ENCODE data around the gene GJC2. TPM values are rescaled to one million over a fixed set of nuclear protein-coding genes. Genes with fewer than 3 reads are reported as not detected.

The GJC2 gene
- total and polyA plus RNA-seq, 4 donors, result 0.10 to 0.79 (median 0.25) TPM; not detected in 1

DNA sequence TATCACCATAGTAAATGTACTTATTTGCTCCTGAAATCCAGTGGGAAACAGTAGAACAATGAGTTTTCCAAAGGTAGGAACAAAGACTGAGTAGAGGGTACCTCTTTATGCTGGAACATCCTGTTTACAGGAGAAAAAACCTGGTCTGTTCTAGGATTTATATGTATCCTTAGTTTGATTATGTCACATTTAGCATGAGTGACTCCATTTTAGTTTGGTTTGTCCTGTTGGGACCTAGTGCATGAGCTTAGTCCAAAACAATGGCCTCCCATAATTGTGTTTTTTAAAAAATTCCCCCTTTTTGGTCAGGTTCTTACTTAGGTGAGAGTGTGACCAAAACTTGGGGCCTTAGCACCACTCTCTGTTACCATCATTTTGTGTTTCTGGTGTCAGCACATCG lies 37.1 kb upstream of the GJC2 start:
- WGBS, result 82% methylated on average over 1 of the region's 1 CpG

More for the DNA sequence above, 37.1 kb upstream of the GJC2 start:
- H3K36me3 ChIP-seq (ENCODE audit: control insufficient read depth in 4 of 4, insufficient read depth in 3 of 4, low read depth in 1 of 4, low read length in 3 of 4), result peaks cover 0 to 1% (median under 1%) of the 10 kb centered on the region in 4 donors
- TF ChIP-seq, protein P1, sequence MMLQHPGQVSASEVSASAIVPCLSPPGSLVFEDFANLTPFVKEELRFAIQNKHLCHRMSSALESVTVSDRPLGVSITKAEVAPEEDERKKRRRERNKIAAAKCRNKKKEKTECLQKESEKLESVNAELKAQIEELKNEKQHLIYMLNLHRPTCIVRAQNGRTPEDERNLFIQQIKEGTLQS (IDR thresholded peaks at IDR 0.05), result no peak
- no peak for TF ChIP-seq EGR1 (IDR thresholded peaks at IDR 0.05; ENCODE audit: low read depth in 2 of 2)
- no peak for TF ChIP-seq TAF1 (conservative IDR thresholded peaks at IDR 0.05)
- TF ChIP-seq, protein P2, sequence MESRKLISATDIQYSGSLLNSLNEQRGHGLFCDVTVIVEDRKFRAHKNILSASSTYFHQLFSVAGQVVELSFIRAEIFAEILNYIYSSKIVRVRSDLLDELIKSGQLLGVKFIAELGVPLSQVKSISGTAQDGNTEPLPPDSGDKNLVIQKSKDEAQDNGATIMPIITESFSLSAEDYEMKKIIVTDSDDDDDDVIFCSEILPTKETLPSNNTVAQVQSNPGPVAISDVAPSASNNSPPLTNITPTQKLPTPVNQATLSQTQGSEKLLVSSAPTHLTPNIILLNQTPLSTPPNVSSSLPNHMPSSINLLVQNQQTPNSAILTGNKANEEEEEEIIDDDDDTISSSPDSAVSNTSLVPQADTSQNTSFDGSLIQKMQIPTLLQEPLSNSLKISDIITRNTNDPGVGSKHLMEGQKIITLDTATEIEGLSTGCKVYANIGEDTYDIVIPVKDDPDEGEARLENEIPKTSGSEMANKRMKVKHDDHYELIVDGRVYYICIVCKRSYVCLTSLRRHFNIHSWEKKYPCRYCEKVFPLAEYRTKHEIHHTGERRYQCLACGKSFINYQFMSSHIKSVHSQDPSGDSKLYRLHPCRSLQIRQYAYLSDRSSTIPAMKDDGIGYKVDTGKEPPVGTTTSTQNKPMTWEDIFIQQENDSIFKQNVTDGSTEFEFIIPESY (IDR thresholded peaks at IDR 0.05), result no peak
- no peak for TF ChIP-seq HNF4A (conservative IDR thresholded peaks at IDR 0.05)
- TF ChIP-seq NR2F2 (IDR thresholded peaks at IDR 0.05), result no peak
- TF ChIP-seq RXRA (IDR thresholded peaks at IDR 0.05), result no peak
- no peak for TF ChIP-seq SP1 (IDR thresholded peaks at IDR 0.05)
- TF ChIP-seq, protein P3, sequence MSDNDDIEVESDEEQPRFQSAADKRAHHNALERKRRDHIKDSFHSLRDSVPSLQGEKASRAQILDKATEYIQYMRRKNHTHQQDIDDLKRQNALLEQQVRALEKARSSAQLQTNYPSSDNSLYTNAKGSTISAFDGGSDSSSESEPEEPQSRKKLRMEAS (IDR thresholded peaks at IDR 0.05), result no peak
- TF ChIP-seq RAD21 (IDR thresholded peaks at IDR 0.05), result no peak
- TF ChIP-seq JUND (IDR thresholded peaks at IDR 0.05), result no peak
- no peak for TF ChIP-seq YY1 (IDR thresholded peaks at IDR 0.05)
- TF ChIP-seq FOXA2 (IDR thresholded peaks at IDR 0.05), result no peak
- TF ChIP-seq, protein P4, sequence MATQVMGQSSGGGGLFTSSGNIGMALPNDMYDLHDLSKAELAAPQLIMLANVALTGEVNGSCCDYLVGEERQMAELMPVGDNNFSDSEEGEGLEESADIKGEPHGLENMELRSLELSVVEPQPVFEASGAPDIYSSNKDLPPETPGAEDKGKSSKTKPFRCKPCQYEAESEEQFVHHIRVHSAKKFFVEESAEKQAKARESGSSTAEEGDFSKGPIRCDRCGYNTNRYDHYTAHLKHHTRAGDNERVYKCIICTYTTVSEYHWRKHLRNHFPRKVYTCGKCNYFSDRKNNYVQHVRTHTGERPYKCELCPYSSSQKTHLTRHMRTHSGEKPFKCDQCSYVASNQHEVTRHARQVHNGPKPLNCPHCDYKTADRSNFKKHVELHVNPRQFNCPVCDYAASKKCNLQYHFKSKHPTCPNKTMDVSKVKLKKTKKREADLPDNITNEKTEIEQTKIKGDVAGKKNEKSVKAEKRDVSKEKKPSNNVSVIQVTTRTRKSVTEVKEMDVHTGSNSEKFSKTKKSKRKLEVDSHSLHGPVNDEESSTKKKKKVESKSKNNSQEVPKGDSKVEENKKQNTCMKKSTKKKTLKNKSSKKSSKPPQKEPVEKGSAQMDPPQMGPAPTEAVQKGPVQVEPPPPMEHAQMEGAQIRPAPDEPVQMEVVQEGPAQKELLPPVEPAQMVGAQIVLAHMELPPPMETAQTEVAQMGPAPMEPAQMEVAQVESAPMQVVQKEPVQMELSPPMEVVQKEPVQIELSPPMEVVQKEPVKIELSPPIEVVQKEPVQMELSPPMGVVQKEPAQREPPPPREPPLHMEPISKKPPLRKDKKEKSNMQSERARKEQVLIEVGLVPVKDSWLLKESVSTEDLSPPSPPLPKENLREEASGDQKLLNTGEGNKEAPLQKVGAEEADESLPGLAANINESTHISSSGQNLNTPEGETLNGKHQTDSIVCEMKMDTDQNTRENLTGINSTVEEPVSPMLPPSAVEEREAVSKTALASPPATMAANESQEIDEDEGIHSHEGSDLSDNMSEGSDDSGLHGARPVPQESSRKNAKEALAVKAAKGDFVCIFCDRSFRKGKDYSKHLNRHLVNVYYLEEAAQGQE (IDR thresholded peaks at IDR 0.05), result no peak
- TF ChIP-seq GABPA (IDR thresholded peaks at IDR 0.05 in 1 of 2, conservative IDR thresholded peaks at IDR 0.05 in 1 of 2), result no peak
- TF ChIP-seq HNF4G (IDR thresholded peaks at IDR 0.05), result no peak
- TF ChIP-seq, protein P5, sequence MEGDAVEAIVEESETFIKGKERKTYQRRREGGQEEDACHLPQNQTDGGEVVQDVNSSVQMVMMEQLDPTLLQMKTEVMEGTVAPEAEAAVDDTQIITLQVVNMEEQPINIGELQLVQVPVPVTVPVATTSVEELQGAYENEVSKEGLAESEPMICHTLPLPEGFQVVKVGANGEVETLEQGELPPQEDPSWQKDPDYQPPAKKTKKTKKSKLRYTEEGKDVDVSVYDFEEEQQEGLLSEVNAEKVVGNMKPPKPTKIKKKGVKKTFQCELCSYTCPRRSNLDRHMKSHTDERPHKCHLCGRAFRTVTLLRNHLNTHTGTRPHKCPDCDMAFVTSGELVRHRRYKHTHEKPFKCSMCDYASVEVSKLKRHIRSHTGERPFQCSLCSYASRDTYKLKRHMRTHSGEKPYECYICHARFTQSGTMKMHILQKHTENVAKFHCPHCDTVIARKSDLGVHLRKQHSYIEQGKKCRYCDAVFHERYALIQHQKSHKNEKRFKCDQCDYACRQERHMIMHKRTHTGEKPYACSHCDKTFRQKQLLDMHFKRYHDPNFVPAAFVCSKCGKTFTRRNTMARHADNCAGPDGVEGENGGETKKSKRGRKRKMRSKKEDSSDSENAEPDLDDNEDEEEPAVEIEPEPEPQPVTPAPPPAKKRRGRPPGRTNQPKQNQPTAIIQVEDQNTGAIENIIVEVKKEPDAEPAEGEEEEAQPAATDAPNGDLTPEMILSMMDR (IDR thresholded peaks at IDR 0.05; ENCODE audit: low read depth, low read length, missing input control), result no peak
- TF ChIP-seq FOXA1 (IDR thresholded peaks at IDR 0.05), result no peak
- no peaks in the 10 kb centered on the region for H3K27me3 ChIP-seq (ENCODE audit: control insufficient read depth in 4 of 4, insufficient read depth in 4 of 4, low read length in 3 of 4)
- peaks cover 2 to 20% (median 15%) of the 10 kb centered on the region in 4 donors for H3K4me1 ChIP-seq (ENCODE audit: control insufficient read depth in 4 of 4, insufficient read depth in 4 of 4, low read length in 3 of 4)
- H3K9ac ChIP-seq (ENCODE audit: low read depth in 1 of 2, low read length in 2 of 2), result no peak overlapping the region
- no peak overlapping the region for H3K4me3 ChIP-seq (ENCODE audit: low read depth in 1 of 3, low read length in 3 of 3)
- H3K27ac ChIP-seq (ENCODE audit: low read depth in 1 of 2, low read length in 2 of 2), result no peak overlapping the region
- no peak for DNase-seq (ENCODE audit: low spot score)
- no peaks in the 10 kb centered on the region for H3K9me3 ChIP-seq (ENCODE audit: control insufficient read depth in 4 of 4, low read length in 3 of 4)
